Effector CD4-positive, alpha-beta T cell (primary cell): ENCODE data around the gene RELL1.

ENCODE experiments used
- DNase-seq: peaks from one replicate; pipeline ENCODE4 v3.0.0-alpha.2; 2020

The RELL1 gene

DNA sequence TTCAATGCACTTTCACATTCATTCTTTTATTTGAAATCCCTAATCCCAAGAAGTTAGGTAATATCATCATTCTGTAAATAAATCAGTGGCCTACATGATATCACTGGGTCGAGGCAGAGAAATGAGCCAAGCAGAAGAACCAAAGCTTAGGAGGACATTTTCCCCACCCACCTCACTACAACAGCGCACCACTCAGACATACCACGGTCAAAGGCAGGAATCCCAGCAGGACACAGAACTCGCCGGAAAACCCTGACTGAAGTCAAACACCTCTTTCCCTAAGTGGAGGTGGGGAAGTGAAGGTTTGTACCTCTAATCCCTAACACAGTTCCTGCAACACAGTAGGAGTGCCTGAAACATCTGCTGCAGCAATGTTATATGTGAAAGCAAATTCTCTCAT, 21.5 kb downstream of the RELL1 start:
- DNase-seq: no peak

DNA sequence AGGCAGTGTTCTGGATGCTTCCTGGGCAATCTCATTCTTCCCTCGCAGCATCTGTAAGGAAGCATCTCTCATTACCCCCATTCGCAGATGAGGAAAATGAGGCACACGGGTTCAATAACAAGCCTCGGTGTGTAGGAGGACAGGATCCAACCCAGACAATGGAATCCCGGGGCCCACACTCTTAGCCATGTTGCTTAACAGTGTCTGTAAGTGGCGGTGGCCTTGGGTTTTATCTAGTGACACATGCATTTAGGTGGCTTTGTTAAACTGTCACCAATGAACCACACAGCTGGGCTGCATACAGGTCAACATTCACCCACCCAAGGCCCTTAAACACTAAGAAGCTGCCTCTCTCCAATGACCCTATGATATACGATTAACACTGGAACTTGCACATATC, 22.6 kb downstream of the RELL1 start:
- DNase-seq: no peak

DNA sequence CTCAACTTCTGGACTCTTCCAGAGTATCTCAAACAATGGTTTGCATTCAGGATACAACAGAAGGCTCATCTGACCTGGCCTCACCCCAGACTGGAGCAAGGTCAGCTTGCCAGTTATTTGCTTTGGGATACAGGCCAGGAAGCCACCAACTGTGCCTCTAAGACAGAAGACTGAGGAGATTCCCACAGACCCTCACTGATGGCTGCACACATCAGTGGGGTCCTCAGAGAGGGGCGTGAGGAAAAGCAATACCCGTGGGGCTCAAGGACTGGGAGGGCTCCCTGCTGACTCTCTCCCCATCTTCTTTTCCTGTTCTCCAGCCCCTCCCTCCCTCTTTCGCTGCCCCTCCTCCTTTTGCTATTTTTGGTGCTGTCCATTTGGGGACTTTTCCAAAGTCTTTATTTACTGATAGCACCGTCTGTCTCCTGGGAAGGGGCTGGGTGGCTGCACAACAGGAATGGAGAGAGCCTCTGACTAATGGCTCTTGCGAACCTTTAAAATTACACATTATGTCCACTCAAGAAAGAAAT, 23.2 kb downstream of the RELL1 start:
- no peak for DNase-seq

DNA sequence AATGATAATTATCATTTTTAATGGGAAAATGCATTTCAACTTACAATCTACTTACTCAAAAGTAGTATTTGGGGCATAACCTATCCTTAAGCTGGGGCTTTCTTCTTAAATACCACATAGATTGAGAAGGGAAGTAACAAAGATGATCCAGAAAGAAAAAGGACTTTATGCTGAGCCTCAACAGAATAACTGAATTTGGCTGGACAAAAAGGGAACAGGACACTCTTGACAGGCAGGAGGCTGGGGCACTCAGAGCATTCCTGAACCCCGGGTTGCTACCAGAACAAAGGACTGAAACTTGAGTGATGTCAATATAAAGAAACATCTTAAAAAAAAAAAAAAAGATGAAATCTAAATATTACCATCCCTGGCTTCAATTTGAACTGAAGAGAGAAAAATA, 23.9 kb downstream of the RELL1 start:
- DNase-seq: no peak

DNA sequence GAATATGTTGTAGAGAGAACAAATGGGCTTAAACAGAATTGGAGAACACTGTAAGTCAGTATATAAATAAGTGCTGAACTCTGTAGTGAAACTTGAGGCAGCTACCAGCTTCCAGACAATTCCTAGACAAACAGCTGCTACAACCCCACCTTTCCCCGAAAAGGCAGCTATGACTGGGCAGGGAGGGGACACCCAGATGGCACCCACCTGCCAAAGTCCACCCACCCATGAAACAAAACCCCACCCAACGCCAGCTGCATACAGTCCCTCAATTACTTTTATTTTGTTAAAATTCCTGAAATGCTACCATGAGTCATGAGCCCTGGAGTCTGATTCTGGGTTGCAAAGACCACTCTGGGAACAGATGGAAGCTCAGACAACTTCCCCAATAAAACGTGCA, 24.4 kb downstream of the RELL1 start:
- no peak for DNase-seq

DNA sequence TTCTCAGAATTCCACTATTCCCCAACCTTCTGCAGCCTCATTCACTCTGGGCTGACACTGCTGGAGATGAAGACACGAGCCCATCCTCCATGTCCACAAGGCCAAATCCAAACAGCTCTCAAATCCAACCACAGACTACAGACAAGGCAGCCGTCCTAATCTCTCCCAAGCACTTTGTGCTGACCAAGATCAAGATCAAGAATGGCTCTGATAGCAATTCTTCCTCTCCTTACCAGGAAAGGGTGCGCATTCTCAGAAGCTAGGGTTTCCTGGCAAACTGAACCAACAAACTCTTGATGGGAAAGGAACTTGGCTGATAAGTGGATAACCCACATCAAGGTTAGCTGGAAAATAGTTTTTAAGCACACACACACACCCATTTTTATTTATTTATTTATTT, 26.5 kb downstream of the RELL1 start:
- DNase-seq: no peak

DNA sequence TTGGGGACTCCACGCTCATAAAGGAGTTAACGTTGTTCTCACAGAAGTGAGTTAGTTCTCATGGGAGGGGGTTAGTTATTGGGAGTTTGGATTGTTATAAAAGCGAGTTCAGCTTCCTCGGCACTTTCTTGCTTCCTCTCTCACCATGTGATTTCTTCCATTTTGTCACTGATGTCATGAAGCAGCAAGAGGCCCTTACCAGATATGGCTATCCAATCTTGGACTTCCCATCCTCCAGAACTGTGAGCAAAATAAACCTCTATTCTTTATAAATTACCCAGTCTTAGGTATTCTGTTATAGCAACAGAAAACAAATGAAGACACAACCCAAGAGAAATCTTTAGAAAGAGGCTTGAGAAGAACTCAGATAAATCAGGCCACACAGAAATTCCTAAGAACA, 29.5 kb downstream of the RELL1 start:
- no peak for DNase-seq

DNA sequence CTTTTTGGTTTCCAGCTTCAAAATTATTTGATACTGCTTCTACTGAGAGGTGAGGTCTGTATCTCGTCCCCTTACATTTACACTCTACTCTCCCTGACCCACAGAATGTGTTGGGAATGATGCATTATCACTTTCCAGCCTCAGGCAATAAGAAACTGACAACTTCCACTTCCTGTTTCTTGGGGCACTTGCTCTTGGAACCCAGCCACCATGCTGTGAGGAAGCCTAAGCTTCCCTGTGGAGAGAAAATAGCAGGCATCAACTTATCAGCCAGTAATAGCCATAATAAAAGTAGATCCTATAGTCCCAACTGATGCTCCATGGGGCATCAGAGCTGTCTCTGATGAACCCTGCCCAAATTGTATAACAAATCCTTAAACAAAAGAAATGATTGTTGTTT, 32.6 kb downstream of the RELL1 start:
- DNase-seq: no peak

DNA sequence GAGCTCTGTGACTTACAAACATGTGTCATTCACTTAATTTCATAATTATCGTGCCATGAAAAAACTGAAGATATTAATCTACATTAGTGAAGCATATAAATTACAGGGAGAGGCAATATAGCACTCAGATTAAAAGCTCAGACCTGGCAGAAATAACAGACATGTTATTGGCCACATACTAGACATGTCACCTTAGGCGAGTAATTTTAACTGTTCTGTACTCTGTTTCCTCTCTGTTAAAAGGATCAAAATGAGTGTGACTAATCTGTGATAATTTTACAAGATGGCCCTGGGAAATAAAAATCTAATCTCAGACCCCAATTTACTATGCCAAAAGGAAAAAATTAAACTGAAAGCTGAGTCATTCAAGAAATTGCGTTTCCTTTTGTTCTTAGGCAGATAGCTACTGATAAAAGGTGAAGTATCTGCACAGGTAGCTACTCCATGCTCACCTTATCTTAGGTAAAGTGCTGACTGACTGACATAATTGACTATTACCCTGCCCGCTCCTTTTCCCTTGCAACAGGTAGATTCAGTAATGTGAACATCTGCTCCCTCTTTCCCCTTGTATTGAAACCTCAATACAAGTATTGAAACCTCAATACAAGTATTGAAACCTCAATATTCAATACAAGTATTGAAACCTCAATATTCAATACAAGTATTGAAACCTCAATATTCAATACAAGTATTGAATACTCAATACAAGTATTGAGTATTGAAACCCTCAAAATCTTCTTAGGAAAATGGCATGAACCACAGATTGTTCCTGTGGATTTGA, 33.2 kb downstream of the RELL1 start:
- DNase-seq: no peak

DNA sequence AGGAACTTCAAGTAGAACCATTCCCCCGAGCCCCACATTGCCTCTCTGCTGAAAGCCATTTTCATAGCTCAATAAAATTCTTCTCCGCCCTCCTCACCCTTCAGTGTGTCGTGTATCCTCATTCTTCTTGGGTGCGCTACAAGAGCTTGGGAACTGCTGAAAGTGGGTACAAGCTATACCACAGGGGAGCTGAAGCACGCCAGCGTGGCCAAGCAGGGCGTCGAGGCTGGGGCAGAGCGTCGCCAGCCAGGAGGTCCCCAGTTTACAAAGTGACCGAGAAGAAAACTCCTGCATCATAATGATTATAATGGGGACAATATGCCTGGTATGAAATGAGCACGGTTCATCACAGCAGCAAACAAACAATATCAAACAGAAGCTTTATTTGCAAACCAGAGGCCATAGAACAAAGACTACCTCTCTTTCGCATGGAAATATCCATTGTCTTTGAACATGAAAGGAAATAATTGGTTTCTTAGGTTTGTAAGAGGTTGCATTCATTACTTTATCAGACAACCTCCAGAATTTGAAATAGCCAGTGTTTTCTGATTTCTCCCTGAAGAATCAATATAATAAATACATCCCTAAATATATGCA, 34.3 kb downstream of the RELL1 start:
- no peak for DNase-seq

DNA sequence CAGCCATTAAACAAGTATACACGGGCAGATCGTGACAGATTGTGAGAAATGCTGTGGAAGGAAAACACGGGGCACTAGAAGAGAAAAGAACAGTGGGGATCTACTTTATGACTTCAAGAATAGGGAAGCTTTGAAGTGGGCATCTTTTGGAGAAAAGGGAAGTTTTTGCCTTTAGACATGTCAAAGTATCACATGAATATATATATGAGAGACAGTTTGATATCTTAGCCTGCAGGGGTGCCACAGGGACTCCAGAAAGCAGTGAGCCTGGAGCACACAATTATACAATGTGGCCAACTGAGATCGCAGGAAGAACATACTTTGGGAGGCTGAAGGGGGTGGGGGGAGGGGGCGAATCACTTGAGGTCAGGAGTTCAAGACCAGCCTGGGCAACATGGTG, 35.7 kb downstream of the RELL1 start:
- no peak for DNase-seq

DNA sequence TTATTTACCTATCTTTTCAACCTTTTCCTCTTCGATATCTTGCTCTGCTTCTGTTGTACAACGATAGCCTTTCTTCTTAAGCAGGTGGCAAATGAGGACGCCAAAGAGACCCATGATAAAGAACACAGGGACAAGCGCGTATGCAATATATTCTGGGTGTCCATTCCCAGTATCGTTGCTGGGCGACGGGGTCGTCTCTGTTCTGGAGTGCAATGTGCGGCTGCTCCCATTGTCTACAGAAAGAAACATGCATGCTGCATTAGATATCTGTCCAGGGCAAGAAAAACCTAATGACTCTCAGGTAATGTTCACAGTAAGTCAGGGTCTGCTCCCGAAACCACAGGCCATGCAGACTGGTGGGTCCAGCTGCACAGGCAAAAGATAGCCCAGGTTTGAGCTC, 36.9 kb downstream of the RELL1 start:
- no peak for DNase-seq

DNA sequence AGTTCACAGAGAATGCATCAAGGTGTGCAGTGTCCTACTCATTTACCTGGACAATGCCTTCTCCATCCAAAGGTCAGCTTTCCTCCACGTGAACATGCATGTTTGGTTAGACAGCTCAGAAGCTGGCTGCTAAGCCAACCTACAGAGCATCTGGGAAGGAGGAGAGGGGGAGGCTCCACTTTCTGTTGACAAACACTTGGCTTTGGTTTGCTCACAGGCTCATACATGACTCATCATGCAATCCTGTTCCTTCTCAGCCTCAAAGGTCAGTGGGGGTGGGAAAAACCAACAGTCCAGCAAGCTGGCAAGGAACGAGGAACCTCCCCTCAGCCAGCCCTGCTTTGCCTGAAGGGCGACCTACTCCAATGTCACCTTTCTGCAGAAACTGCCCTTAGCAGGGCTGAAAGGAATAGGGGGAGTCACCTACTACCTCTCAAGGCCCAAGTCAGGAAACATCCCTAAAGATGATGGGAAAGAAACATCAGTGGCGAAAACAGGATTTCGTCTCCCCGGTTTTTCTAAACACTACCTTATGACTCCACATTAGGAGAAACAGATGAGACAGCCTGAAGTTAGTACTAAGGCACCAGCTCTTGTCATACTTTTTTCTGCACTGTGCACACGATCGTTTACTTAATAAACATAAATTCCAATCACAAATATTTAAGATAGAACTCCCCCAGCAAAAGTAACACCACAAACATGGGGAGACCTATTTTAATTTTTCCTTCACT, 37.9 kb downstream of the RELL1 start:
- no peak for DNase-seq

DNA sequence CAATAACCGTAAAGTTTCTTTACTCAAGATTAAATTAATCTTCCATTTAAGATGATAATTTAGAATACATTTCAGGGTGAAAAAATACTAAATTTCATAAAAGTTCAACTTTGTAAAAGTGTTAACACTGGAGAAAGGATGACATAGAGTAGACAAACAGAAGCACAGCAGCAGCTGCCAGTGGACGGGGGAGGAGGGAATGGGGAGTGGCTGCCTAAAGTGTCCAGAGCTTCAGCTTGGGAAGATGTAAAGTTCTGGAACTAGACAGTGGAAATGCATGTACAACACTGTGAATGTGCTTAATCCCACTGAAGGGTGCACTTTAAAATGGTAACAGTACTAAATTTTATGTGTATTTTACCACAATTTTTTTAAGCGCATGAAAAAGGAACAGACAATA, 39.9 kb downstream of the RELL1 start:
- DNase-seq: no peak

DNA sequence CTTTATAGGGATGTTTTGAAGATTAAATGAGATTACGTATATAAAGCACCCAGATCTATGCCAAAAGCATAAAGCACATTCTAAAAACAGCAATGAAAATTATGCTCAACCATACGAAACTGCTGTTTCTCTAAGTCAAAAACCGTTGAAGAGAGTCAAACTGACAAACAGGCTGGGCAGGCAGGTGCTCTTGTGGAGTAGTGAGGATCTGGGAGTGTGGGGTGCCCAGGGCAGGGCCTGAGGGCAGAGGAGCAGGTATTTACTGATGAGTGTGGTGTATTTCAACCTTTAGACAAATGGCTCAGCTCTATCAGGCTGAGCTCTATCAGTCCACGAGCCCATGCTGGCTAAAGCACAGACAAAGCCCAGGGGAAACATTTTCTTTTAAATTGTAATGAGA, 40.4 kb downstream of the RELL1 start:
- no peak for DNase-seq

DNA sequence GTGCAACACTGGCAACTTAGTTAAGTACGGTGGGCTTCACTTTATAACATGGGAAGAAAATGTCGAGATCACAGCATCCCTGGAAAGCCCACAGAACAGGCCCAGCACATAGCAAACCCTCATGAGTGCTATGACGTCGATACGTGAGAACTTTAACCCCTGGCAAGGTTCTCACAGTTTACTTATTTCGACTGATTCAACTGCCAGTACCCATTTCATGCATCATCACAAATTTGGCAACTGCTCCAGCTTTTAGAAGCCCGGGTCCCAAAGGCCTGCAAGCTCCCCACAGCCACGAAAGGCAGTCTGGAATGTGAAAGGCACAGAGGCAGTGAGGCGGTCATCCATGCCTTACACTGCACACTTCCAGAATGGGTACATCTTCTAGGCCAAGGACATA, 41.2 kb downstream of the RELL1 start:
- DNase-seq: no peak

DNA sequence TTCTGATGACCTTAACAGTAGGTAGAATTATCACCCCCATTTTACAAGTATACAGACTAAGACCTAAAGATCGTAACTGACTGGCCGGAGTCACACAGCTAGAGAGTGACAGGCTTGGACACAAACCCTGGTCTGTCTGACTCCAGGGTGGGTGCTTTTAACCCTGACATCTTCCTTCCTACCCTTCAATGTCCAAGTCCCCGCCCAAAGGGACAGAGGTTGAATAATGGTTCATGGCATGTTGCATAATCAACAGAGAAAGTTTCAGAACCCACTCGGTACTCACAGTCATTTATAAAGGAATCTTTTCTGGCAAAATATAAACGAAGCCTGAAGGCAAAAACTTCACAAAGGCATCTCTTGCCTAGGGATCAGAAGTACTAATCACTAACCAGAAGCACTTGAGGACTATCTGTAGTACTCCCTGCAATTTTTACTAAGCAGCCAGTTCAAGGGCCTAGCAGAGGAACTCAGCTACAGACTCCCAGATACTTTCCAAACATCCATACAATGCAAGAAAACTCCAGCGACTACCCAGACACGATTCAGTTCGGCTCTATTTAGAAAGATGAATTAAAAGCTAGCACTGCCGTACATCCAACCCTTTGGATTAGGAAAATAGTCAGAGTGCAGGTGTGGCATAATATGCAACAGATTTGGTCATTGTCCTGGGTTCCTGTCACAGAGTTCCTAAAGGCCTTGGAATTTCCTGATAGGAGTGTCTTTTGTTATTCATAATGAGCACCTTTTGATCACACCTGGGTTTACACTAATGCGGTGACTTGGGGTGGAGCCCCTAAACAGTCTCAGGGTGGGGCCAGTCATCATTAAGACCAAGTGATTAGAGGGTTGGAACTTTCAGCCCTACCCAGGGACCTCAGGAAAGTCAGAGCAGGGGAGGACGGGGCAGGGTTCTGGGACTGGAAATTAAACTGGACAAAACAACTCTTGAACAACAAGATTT, 44.0 kb downstream of the RELL1 start:
- no peak for DNase-seq

DNA sequence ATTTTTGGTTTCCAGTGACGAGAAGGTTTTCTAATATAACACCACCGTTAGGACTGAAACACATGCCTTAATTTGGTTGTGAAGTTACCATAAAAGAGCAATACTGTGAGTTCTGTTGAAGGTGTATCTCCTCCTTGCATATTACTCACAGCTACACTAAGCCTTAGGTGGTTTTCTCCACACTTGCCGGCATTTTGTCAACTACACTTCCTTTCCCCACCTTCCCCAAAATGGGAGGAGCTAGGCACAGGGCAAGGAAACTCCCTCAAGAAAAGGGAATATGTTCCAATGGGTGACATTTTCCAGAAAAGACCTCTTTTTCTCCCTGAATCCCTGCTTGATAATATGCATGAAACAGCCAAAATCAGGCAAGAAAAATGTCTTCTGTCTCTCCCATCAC, 44.8 kb downstream of the RELL1 start:
- DNase-seq: no peak

DNA sequence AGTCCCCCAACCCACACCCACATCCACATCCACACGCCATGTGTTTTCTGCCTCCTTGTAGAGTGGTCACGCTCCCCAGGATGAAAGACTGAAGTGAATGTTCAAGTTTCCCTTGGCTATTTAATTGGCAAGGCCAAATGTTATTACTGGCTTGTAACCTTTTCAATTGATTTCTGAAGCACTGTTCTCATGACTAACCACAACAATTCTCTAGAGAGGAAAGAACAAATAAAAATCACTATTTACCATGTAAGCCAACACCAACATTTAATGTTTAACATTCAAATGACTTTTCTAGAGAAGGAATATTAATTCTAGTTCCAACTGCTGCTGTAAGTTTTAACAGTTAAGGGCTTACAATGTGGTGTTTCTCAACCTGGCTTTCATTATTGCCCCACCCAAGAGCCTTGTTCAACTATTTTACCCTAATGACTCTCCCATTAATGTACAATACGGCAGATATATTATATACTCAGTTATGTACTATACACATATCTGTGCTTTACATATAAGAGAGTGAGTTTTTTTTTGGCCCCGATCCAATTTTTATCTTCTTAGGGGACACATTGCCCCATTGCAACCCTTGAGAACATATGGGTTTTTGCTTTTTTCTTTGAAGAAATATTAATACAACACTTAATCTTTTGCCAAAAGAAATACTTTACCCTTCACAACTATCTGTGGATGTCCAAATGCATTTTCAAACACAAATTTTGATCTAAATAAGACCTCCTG, 46.5 kb downstream of the RELL1 start:
- no peak for DNase-seq

DNA sequence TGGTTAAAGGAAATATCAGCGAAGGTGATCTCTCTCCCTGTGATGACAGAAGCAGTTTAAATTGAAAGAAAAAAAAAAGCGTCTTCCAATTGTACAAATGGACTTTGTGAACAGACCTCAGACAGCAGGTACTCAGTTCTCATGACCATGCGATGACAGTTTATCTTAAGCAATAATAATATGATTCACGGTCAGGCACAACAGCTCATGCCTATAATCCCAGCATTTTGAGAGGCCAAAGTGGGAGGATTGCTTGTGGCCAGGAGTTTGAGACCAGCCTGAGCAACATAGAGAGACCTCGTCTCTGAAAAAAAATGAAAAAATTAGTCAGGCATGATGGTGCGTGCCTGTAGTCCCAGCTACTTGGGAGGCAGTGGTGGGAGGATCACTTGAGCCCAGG, 51.0 kb downstream of the RELL1 start:
- no peak for DNase-seq

DNA sequence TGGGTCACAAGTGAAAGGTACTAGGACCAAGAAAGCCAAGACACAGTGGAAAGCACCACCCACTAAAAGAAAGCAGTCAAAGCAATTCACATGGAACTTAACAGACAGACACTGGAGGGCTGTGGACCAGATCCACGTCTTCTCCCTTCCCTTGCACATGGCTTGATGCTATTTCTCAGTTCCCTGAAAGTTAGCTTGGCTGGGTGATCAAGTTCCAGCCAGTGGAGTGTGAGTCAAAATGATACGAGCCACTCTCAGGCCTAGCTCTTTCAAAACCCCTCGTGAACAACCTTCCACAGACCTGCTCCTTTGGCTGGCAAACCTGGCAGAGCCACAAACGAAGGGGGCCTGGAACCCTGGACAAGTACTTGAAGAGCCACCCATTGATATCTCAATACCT, 52.0 kb downstream of the RELL1 start:
- no peak for DNase-seq

DNA sequence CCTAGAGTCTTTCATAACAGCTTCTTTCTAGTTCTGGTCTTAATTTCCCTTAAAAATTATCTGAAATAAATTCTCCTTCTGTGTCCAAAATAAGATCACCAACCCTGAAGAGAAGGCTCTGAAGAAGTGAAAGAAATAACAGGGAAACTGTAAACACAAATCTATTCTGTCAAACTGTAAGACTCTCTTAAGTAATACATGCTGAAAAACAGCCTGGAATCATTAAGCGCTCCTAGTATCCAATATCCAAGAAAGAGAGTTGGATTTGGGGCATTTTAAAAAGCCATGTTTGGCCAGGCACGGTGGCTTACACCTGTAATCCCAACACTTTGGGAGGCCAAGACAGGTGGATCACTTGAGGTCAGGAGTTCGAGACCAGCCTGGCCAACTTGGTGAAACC, 53.3 kb downstream of the RELL1 start:
- DNase-seq: no peak
